Measurements from ENCODE around the gene DDIT3.

GRCh38 chr12:57552306-57552651 is 32.0 kb upstream of the DDIT3 start:
- TF ChIP-seq FOS (IDR thresholded peaks at IDR 0.05; ENCODE audit: low read depth, low read length) (no peak), POLR2A (IDR thresholded peaks at IDR 0.05; ENCODE audit: low read depth, low read length) (no peak), MXI1 (IDR thresholded peaks at IDR 0.05; ENCODE audit: borderline replicate concordance, low read depth, low read length) (no peak)
- TF ChIP-seq, protein P1, sequence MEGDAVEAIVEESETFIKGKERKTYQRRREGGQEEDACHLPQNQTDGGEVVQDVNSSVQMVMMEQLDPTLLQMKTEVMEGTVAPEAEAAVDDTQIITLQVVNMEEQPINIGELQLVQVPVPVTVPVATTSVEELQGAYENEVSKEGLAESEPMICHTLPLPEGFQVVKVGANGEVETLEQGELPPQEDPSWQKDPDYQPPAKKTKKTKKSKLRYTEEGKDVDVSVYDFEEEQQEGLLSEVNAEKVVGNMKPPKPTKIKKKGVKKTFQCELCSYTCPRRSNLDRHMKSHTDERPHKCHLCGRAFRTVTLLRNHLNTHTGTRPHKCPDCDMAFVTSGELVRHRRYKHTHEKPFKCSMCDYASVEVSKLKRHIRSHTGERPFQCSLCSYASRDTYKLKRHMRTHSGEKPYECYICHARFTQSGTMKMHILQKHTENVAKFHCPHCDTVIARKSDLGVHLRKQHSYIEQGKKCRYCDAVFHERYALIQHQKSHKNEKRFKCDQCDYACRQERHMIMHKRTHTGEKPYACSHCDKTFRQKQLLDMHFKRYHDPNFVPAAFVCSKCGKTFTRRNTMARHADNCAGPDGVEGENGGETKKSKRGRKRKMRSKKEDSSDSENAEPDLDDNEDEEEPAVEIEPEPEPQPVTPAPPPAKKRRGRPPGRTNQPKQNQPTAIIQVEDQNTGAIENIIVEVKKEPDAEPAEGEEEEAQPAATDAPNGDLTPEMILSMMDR (conservative IDR thresholded peaks at IDR 0.05; ENCODE audit: low read depth, low read length), result no peak

All from IMR-90 (cell line).